Thoracic aorta (tissue), 2 donors: Measurements from ENCODE around the gene USP9Y. TPM values are rescaled to one million over a fixed set of nuclear protein-coding genes. Genes with fewer than 3 reads are reported as not detected.

Source experiments
- ATAC-seq: fragments of 150-250 bp; one replicate; pipeline ENCODE4 v1.8.0; 2017; ENCODE audit warnings: low read depth; ENCODE audit not compliant: insufficient number of reproducible peaks, low FRiP score
- DNase-seq: peaks from one replicate; pipeline ENCODE4 v3.0.0-alpha.2; 2020; ENCODE audit warnings: low spot score
- H3K27ac ChIP-seq, 2 donors: fragments of 200-600 bp; sonication (generic); 1 replicate in 1 of 2; 2 replicates in 1 of 2; pipeline ENCODE4 v1.5.1; 2016; ENCODE audit warnings: mild to moderate bottlenecking in 2 of 2, moderate library complexity in 2 of 2
- H3K27me3 ChIP-seq: fragments of 200-600 bp; sonication (generic); replicated peaks from 2 replicates; pipeline ENCODE4 v1.6.0; 2016; ENCODE audit warnings: mild to moderate bottlenecking; ENCODE audit not compliant: insufficient read depth
- H3K36me3 ChIP-seq: fragments of 200-600 bp; sonication (generic); one replicate; pipeline ENCODE4 v1.5.1; 2016
- H3K4me1 ChIP-seq, 2 donors: fragments of 200-600 bp; sonication (generic); 1 replicate in 1 of 2; 2 replicates in 1 of 2; pipeline versions ENCODE4 v1.5.1 to v1.6.0; 2016; ENCODE audit warnings: low read depth in 2 of 2, mild to moderate bottlenecking in 1 of 2; ENCODE audit not compliant: control insufficient read depth in 1 of 2
- H3K4me3 ChIP-seq: fragments of 200-600 bp; sonication (generic); 2 replicates; pipeline ENCODE4 v1.5.1; 2016; ENCODE audit warnings: mild to moderate bottlenecking
- H3K9me3 ChIP-seq: fragments of 200-600 bp; sonication (generic); 2 replicates; pipeline ENCODE4 v1.5.1; 2016
- CTCF ChIP-seq: fragments of 200-600 bp; sonication (generic); IDR thresholded peaks from one replicate; pipeline ENCODE4 v1.5.1; 2019; ENCODE audit warnings: antibody characterized with exemption
- total RNA-seq, 2 donors: library from RNA; depleted of rRNA; stranded (reverse); fragments of >200 nt; gene quantifications; one replicate each; pipeline versions ENCODE4 v1.1.0 to v1.2.3, GENCODE V29; 2016

The USP9Y gene
- total RNA-seq, 2 donors from 2014 or later, result 22.2 to 34.4 TPM

GRCh38 chrY:12678111-12678510, 22.9 kb upstream of the USP9Y start:
- no peak overlapping the region for H3K4me3 ChIP-seq
- TF ChIP-seq CTCF, result no peak
- no peaks in the 10 kb centered on the region for H3K36me3 ChIP-seq
- H3K9me3 ChIP-seq, result no peaks in the 10 kb centered on the region
- no peak for DNase-seq
- no peaks in the 10 kb centered on the region for H3K27me3 ChIP-seq
- H3K4me1 ChIP-seq, result no peaks in the 10 kb centered on the region
- no peak for ATAC-seq
- no peak overlapping the region for H3K27ac ChIP-seq

- ATAC-seq (no peak), DNase-seq (no peak)
- no peak for TF ChIP-seq CTCF
- H3K36me3 ChIP-seq, result no peaks in the 10 kb centered on the region
- H3K4me1 ChIP-seq, result no peaks in the 10 kb centered on the region
- no peaks in the 10 kb centered on the region for H3K27me3 ChIP-seq
- H3K4me3 ChIP-seq, result no peak overlapping the region
- no peak overlapping the region for H3K27ac ChIP-seq
- H3K9me3 ChIP-seq, result no peaks in the 10 kb centered on the region
Observed at GRCh38 chrY:12681535-12681934, 19.5 kb upstream of the USP9Y start.

GRCh38 chrY:12688337-12688736, 12.7 kb upstream of the USP9Y start:
- H3K27me3 ChIP-seq, result no peaks in the 10 kb centered on the region
- ATAC-seq (no peak), DNase-seq (no peak)
- no peaks in the 10 kb centered on the region for H3K36me3 ChIP-seq
- no peak for TF ChIP-seq CTCF
- no peak overlapping the region for H3K4me3 ChIP-seq
- H3K9me3 ChIP-seq, result no peaks in the 10 kb centered on the region
- no peak overlapping the region for H3K27ac ChIP-seq
- no peaks in the 10 kb centered on the region for H3K4me1 ChIP-seq

- Histone ChIP-seq H3K36me3 (no peaks in the 10 kb centered on the region), H3K4me3 (no peak overlapping the region), H3K27ac (no peak overlapping the region), H3K27me3 (no peaks in the 10 kb centered on the region), H3K9me3 (no peaks in the 10 kb centered on the region), H3K4me1 (no peaks in the 10 kb centered on the region)
- no peak for ATAC-seq
- no peak for DNase-seq
- no peak for TF ChIP-seq CTCF
Observed at GRCh38 chrY:12700087-12700486, 944 bp upstream of the USP9Y start.

GRCh38 chrY:12702174-12702573, 1.1 kb downstream of the USP9Y start:
- no peaks in the 10 kb centered on the region for H3K27me3 ChIP-seq
- ATAC-seq (no peak), DNase-seq (no peak)
- H3K36me3 ChIP-seq, result no peaks in the 10 kb centered on the region
- no peak for TF ChIP-seq CTCF
- H3K9me3 ChIP-seq, result no peaks in the 10 kb centered on the region
- no peak overlapping the region for H3K4me3 ChIP-seq
- H3K4me1 ChIP-seq, result no peaks in the 10 kb centered on the region
- no peak overlapping the region for H3K27ac ChIP-seq
